Adrenal gland (tissue), 12 donors: ENCODE data around the gene GNB1L. TPM values are rescaled to one million over a fixed set of nuclear protein-coding genes. Genes with fewer than 3 reads are reported as not detected.
A peak's percentile ranks its signal among the peaks of the same experiment; 100 is the strongest.

Experiments
- DNase-seq, 7 donors: peaks; one replicate each; pipeline ENCODE4 v3.0.0-alpha.2; 2019 to 2020
- H3K27ac ChIP-seq, 5 donors: fragments of 200-600 bp; sonication (generic) in 4 of 5; 1 replicate in 3 of 5; 2 replicates in 2 of 5; pipeline versions ENCODE4 v1.5.1 to v1.8.0; 2016 to 2020; ENCODE audit warnings: mild to moderate bottlenecking in 1 of 5
- H3K27me3 ChIP-seq: fragments of 200-600 bp; 2 replicates; pipeline ENCODE4 v1.8.0; 2021
- H3K36me3 ChIP-seq, 2 donors: fragments of 200-600 bp; replicated peaks in 1 of 2; 1 replicate in 1 of 2; 2 replicates in 1 of 2; pipeline versions ENCODE4 v1.5.1 to v1.8.0; 2018 to 2022
- H3K4me1 ChIP-seq, 2 donors: fragments of 200-600 bp; replicated peaks in 1 of 2; 1 replicate in 1 of 2; 2 replicates in 1 of 2; pipeline versions ENCODE4 v1.5.1 to v1.8.0; 2018 to 2021
- H3K4me3 ChIP-seq, 4 donors: fragments of 200-600 bp; sonication (generic) in 3 of 4; one replicate each; pipeline ENCODE4 v1.5.1; 2016 to 2018
- H3K9me3 ChIP-seq, 3 donors: fragments of 200-600 bp; sonication (generic) in 1 of 3; replicated peaks in 1 of 3; 1 replicate in 2 of 3; 2 replicates in 1 of 3; pipeline versions ENCODE4 v1.5.1 to v1.8.0; 2016 to 2021
- CTCF ChIP-seq, 6 experiments: fragments of 450-650 bp in 4 of 6; fragments of 200-600 bp in 2 of 6; sonication (generic) in 1 of 6; IDR thresholded peaks; 1 replicate in 5 of 6; 2 replicates in 1 of 6; pipeline versions ENCODE4 v1.5.1 to v1.8.0; 2016 to 2021; ENCODE audit warnings: antibody characterized with exemption in 6 of 6, mild to moderate bottlenecking in 2 of 6, moderate library complexity in 1 of 6
- POLR2A ChIP-seq, 2 donors: fragments of 450-650 bp; IDR thresholded peaks; one replicate each; pipeline ENCODE4 v1.6.1; 2017; ENCODE audit warnings: antibody characterized with exemption in 2 of 2, mild to moderate bottlenecking in 2 of 2, moderate library complexity in 1 of 2
- WGBS, 4 donors: extraction: QIAGEN DNeasy Blood & Tissue Kit in 2 of 4; methylation state at CpG; one replicate each; pipeline versions ENCODE4 v1.1.5 to v1.1.7; 2013 to 2017; 5-methylcytosine and 5-hydroxymethylcytosine counted together
- intact Hi-C, 2 donors: fragments of 100-400 bp; cut with DNase I; formaldehyde crosslinking; loops; one replicate each; pipeline versions ENCODE4 v1.14.1 to v1.15.0; 2022 to 2023
- polyA plus RNA-seq, 3 donors: library from polyadenylated mRNA; stranded (reverse); fragments of 200-250 nt in 2 of 3; fragments of 350-450 nt in 1 of 3; fragmentation: Illumina TruSeq in 1 of 3; extraction: RNeasy Lipid Tissue Mini Kit (QIAGEN cat#74804) in 1 of 3; gene quantifications; one replicate each; pipeline ENCODE4 v1.2.3, GENCODE V29; 2013 to 2014
- total RNA-seq, 9 donors: library from RNA; depleted of rRNA in 4 of 9; stranded (reverse); fragments of >200 nt in 4 of 9; fragments of 120-200 nt in 1 of 9; fragmentation: NEBNext Ultra II Directional in 1 of 9; extraction: Animal tissue kit (Norgen Biotek cat#: 25700) in 1 of 9; gene quantifications; one replicate each; pipeline versions ENCODE4 v1.1.0 to v1.2.4, GENCODE V29; 2013 to 2023
- donor health status: healthy with polysubstance abuse.
- donor health status: Bipolar disorder and iron deficiency.
- donor health status: DM: yes; HTN: yes; CAD: no.
- donor health status: DM: no; HTN: no; CAD: no.
- donor health status: DM: no; HTN: no; CAD: no.
- donor health status: DM: yes; HTN: yes; CAD: no.

GNB1L gene
- total and polyA plus RNA-seq, 12 donors, result 0.26 to 6.6 (median 4.2) TPM; not detected in 1

GRCh38 chr22:19772422-19772672 lies 82.3 kb downstream of the GNB1L start:
- Histone ChIP-seq H3K4me1 (peaks cover 0 to 5% of the 10 kb centered on the region in 2 donors), H3K27ac (no peak overlapping the region), H3K4me3 (no peak overlapping the region), H3K36me3 (no peaks in the 10 kb centered on the region), H3K9me3 (no peaks in the 10 kb centered on the region), H3K27me3 (peaks cover 34% of the 10 kb centered on the region)
- intact Hi-C loops, result no loop called here
- 72 to 83% (median 80%) methylated on average over 4 of the region's 4 CpGs for WGBS, 4 donors
- no peak for TF ChIP-seq CTCF (IDR thresholded peaks at IDR 0.05)
- TF ChIP-seq POLR2A (IDR thresholded peaks at IDR 0.05), result no peak
- no peak for DNase-seq

GRCh38 chr22:19770349-19771220 lies 84.1 kb downstream of the GNB1L start:
- 89 to 93% (median 91%) methylated on average over 17 to 25 of the region's 25 CpGs for WGBS, 4 donors
- Histone ChIP-seq H3K4me3 (no peak overlapping the region), H3K4me1 (peaks cover 6 to 11% of the 10 kb centered on the region in 2 donors), H3K36me3 (no peaks in the 10 kb centered on the region), H3K27ac (no peak overlapping the region), H3K27me3 (peaks cover 50% of the 10 kb centered on the region), H3K9me3 (no peaks in the 10 kb centered on the region)
- DNase-seq, result no peak
- intact Hi-C loops, result no loop called here
- TF ChIP-seq POLR2A (IDR thresholded peaks at IDR 0.05) (no peak), CTCF (IDR thresholded peaks at IDR 0.05) (no peak)

GRCh38 chr22:19769393-19769715 lies 85.3 kb downstream of the GNB1L start:
- TF ChIP-seq CTCF (IDR thresholded peaks at IDR 0.05) (no peak), POLR2A (IDR thresholded peaks at IDR 0.05) (no peak)
- no peak overlapping the region for H3K27ac ChIP-seq
- DNase-seq, result no peak
- H3K4me1 ChIP-seq, result peaks cover 6 to 11% of the 10 kb centered on the region in 2 donors
- 93 to 99% (median 95%) methylated on average over 4 to 12 of the region's 12 CpGs; no CpG with 5 or more reads in 1 of the 4 donors for WGBS, 4 donors
- H3K9me3 ChIP-seq, result no peaks in the 10 kb centered on the region
- peaks cover 60% of the 10 kb centered on the region for H3K27me3 ChIP-seq
- intact Hi-C loops, result no loop called here
- H3K36me3 ChIP-seq, result no peaks in the 10 kb centered on the region
- H3K4me3 ChIP-seq, result no peak overlapping the region

- 56 to 72% (median 57%) methylated on average over 28 to 35 of the region's 35 CpGs for WGBS, 4 donors
- DNase-seq, result peak in 4 of 7 donors; percentile 33 to 45 (median 43)
- TF ChIP-seq CTCF (IDR thresholded peaks at IDR 0.05), result no peak
- TF ChIP-seq POLR2A (IDR thresholded peaks at IDR 0.05), result no peak
- Histone ChIP-seq H3K36me3 (no peaks in the 10 kb centered on the region), H3K9me3 (no peaks in the 10 kb centered on the region), H3K27ac (no peak overlapping the region), H3K4me1 (peaks cover 6 to 11% of the 10 kb centered on the region in 2 donors), H3K27me3 (peaks cover 71% of the 10 kb centered on the region), H3K4me3 (no peak overlapping the region)
- intact Hi-C loops, result no loop called here
These were observed 87.0 kb downstream of the GNB1L start for GRCh38 chr22:19767427-19768341.
